Panc1 (cell line): Measurements from ENCODE around the gene KASH5. TPM values are rescaled to one million over a fixed set of nuclear protein-coding genes. Genes with fewer than 3 reads are reported as not detected.

Experiments used
- ATAC-seq: fragments of 200-7000 bp; cut with Tn5 transposase; 2 replicates; pipeline ENCODE4 v1.9.1; 2020; ENCODE audit warnings: mild to moderate bottlenecking, moderate library complexity
- BruUV-seq: library from RNA; stranded (reverse); fragments of 400-500 nt; replicated peaks from 2 replicates; lab custom pipeline; 2021; lab: Mats Ljungman, UMichigan
- CTCF ChIA-PET: fragments of 300-600 bp; sonication (Branson Sonifier 250); formaldehyde crosslinking; loops from one replicate; lab custom pipeline; 2022; ENCODE audit warnings: antibody characterized with exemption; lab: Charles Lee
- POLR2A ChIA-PET: fragments of 300-600 bp; sonication (Branson Sonifier 250); formaldehyde crosslinking; loops from one replicate; lab custom pipeline; 2022; ENCODE audit warnings: antibody characterized with exemption; lab: Charles Lee
- DNase-seq: peaks from one replicate; pipeline ENCODE4 v3.0.0-alpha.2; 2010; ENCODE audit warnings: low read depth, low spot score
- H3K27ac ChIP-seq: 2 replicates; pipeline ENCODE4 v1.5.1; 2011; ENCODE audit warnings: mild to moderate bottlenecking, low read length, inconsistent platforms
- H3K27me3 ChIP-seq: fragments of 200-500 bp; sonication (Bioruptor generic); 2 replicates; pipeline ENCODE4 v1.6.0; 2014; ENCODE audit warnings: low read length, inconsistent platforms; ENCODE audit not compliant: control insufficient read depth, insufficient read depth
- H3K36me3 ChIP-seq: fragments of 200-500 bp; sonication (Bioruptor generic); 2 replicates; pipeline ENCODE4 v1.5.1; 2014; ENCODE audit warnings: inconsistent platforms, mild to moderate bottlenecking, low read length, moderate library complexity; ENCODE audit not compliant: control insufficient read depth, insufficient read depth
- H3K4me1 ChIP-seq: 2 replicates; pipeline ENCODE4 v1.5.1; 2011; ENCODE audit warnings: inconsistent platforms, mild to moderate bottlenecking, low read length, moderate library complexity; ENCODE audit not compliant: control insufficient read depth, insufficient read depth
- H3K4me3 ChIP-seq, 2 experiments: 2 replicates each; pipeline ENCODE4 v1.5.1; 2011 to 2012; ENCODE audit warnings: low read depth in 2 of 2, low read length in 2 of 2, mild to moderate bottlenecking in 2 of 2, inconsistent platforms in 1 of 2, moderate library complexity in 1 of 2
- H3K9me3 ChIP-seq: fragments of 200-500 bp; sonication (Bioruptor generic); 2 replicates; pipeline ENCODE4 v1.5.1; 2014; ENCODE audit warnings: low read depth, mild to moderate bottlenecking, inconsistent platforms, low read length, moderate library complexity; ENCODE audit not compliant: control insufficient read depth, insufficient read depth
- CTCF ChIP-seq: fragments of 450-650 bp; IDR thresholded peaks from 2 replicates; pipeline ENCODE4 v1.5.1; 2017; ENCODE audit warnings: mild to moderate bottlenecking
- POLR2AphosphoS5 ChIP-seq: IDR thresholded peaks from 2 replicates; pipeline ENCODE4 v1.6.1; 2012; ENCODE audit warnings: mild to moderate bottlenecking, low read depth, low read length, moderate library complexity
- REST ChIP-seq, 2 experiments: IDR thresholded peaks; 2 replicates each; pipeline ENCODE4 v1.6.1; 2011 to 2012; ENCODE audit warnings: low read depth in 2 of 2, control low read depth in 1 of 2, low read length in 1 of 2, mild to moderate bottlenecking in 1 of 2, moderate library complexity in 1 of 2; ENCODE audit not compliant: insufficient read depth in 1 of 2
- SIN3A ChIP-seq: IDR thresholded peaks from 2 replicates; pipeline ENCODE4 v1.6.1; 2012; ENCODE audit warnings: low read depth, mild to moderate bottlenecking, low read length, moderate library complexity, borderline replicate concordance; ENCODE audit not compliant: insufficient read depth
- TCF7L2 ChIP-seq: IDR thresholded peaks from 2 replicates; pipeline ENCODE4 v1.6.1; 2011; ENCODE audit warnings: mild to moderate bottlenecking, low read depth, low read length, inconsistent platforms
- in situ Hi-C: cut with HindIII; loops from 2 replicates; pipeline ENCODE4 v1.10.0; 2016; ENCODE audit warnings: low sequenced_read_pairs, low pct_unique_long_range_greater_than_20kb
- intact Hi-C: fragments of 100-400 bp; cut with micrococcal nuclease; formaldehyde crosslinking; loops from one replicate; pipeline ENCODE4 v1.10.0; 2022; ENCODE audit not compliant: unreplicated experiment
- total RNA-seq: library from RNA; stranded (reverse); gene quantifications from one replicate; pipeline ENCODE4 v1.2.1, GENCODE V29; 2021; ENCODE audit not compliant: unreplicated experiment

KASH5 gene
- total RNA-seq, 1 experiment from 2014 or later = not detected

GRCh38 chr19:49393881-49394280, 5.8 kb downstream of the KASH5 start:
- in situ Hi-C loops (no loop called here), intact Hi-C loops (loop anchor here (5.0 kb wide), 1 partner anchor 48 kb away; the partner anchor contains the start of gene SLC17A7)
- Histone ChIP-seq H3K36me3 (no peaks in the 10 kb centered on the region), H3K27ac (no peak overlapping the region), H3K4me3 (no peak overlapping the region), H3K4me1 (no peaks in the 10 kb centered on the region), H3K27me3 (no peaks in the 10 kb centered on the region), H3K9me3 (no peaks in the 10 kb centered on the region)
- CTCF ChIA-PET = no interaction called here
- ATAC-seq = no peak
- no peak for TF ChIP-seq SIN3A
- TF ChIP-seq CTCF = no peak
- TF ChIP-seq TCF7L2 = no peak
- TF ChIP-seq REST (IDR thresholded peaks at IDR 0.05; ENCODE audit: insufficient read depth in 1 of 2, low read depth in 2 of 2, low read length in 1 of 2) = no peak
- no peak for TF ChIP-seq POLR2AphosphoS5
- no TSS peak for BruUV-seq
- POLR2A ChIA-PET = no interaction called here
- no peak for DNase-seq

- in situ Hi-C loops = no loop called here
- POLR2A ChIA-PET = no interaction called here
Measured at GRCh38 chr19:49395581-49396407, 7.7 kb downstream of the KASH5 start.

More at GRCh38 chr19:49395581-49396407, 7.7 kb downstream of the KASH5 start:
- DNase-seq (no peak), ATAC-seq (no peak)
- Histone ChIP-seq H3K4me3 (no peak overlapping the region), H3K27me3 (no peaks in the 10 kb centered on the region), H3K27ac (no peak overlapping the region), H3K4me1 (no peaks in the 10 kb centered on the region), H3K36me3 (no peaks in the 10 kb centered on the region), H3K9me3 (no peaks in the 10 kb centered on the region)
- CTCF ChIA-PET = interaction anchor here (0.7 kb wide), 1 partner anchor 38 kb away, joined by 8 read pairs; no protein-coding TSS in a partner anchor
- intact Hi-C loops = no loop called here
- BruUV-seq = no TSS peak
- TF ChIP-seq TCF7L2 (no peak), POLR2AphosphoS5 (no peak), CTCF (no peak), SIN3A (no peak), REST (IDR thresholded peaks at IDR 0.05; ENCODE audit: insufficient read depth in 1 of 2, low read depth in 2 of 2, low read length in 1 of 2) (no peak)
